PFSK-1 (cell line): ENCODE measurements around the gene SYT14.

ENCODE experiments used
- FOXP2 ChIP-seq: optimal IDR thresholded peaks from 2 replicates; pipeline ENCODE3; 2011; ENCODE audit warnings: borderline replicate concordance, control low read depth, inconsistent platforms; ENCODE audit not compliant: insufficient read depth; ENCODE audit errors: extremely low read length, extremely low read depth
- POLR2AphosphoS5 ChIP-seq: IDR thresholded peaks from 2 replicates; pipeline ENCODE4 v1.6.1; 2012; ENCODE audit warnings: low read depth, mild to moderate bottlenecking, control low read depth, low read length, moderate library complexity
- REST ChIP-seq, 2 experiments: IDR thresholded peaks; 2 replicates each; pipeline versions ENCODE4 v1.6.1 to v1.8.0; 2011 to 2012; ENCODE audit warnings: low read depth in 2 of 2, low read length in 2 of 2, control low read depth in 1 of 2, inconsistent platforms in 1 of 2, mild to moderate bottlenecking in 1 of 2, moderate library complexity in 1 of 2; ENCODE audit not compliant: insufficient read depth in 1 of 2
- SIN3A ChIP-seq: IDR thresholded peaks from 2 replicates; pipeline ENCODE4 v1.6.1; 2012; ENCODE audit warnings: mild to moderate bottlenecking, low read length, moderate library complexity, borderline replicate concordance; ENCODE audit not compliant: insufficient read depth
- TAF1 ChIP-seq: IDR thresholded peaks from 2 replicates; pipeline ENCODE4 v1.6.1; 2012; ENCODE audit warnings: low read length, control low read depth, borderline replicate concordance; ENCODE audit not compliant: insufficient read depth

The SYT14 gene

GRCh38 chr1:210053126-210053525 is 115.1 kb downstream of the SYT14 start:
- no peak for TF ChIP-seq POLR2AphosphoS5
- TF ChIP-seq FOXP2, result no peak
- no peak for TF ChIP-seq REST (IDR thresholded peaks at IDR 0.05; ENCODE audit: insufficient read depth in 1 of 2, low read depth in 2 of 2, low read length in 2 of 2)
- no peak for TF ChIP-seq TAF1
- no peak for TF ChIP-seq SIN3A

- no peak for TF ChIP-seq REST (IDR thresholded peaks at IDR 0.05; ENCODE audit: insufficient read depth in 1 of 2, low read depth in 2 of 2, low read length in 2 of 2)
- TF ChIP-seq POLR2AphosphoS5, result no peak
- TF ChIP-seq TAF1, result no peak
- TF ChIP-seq FOXP2, result no peak
- no peak for TF ChIP-seq SIN3A
Measured at GRCh38 chr1:210057593-210057992, 119.6 kb downstream of the SYT14 start.

- TF ChIP-seq SIN3A (no peak), FOXP2 (no peak), POLR2AphosphoS5 (no peak), TAF1 (no peak), REST (IDR thresholded peaks at IDR 0.05; ENCODE audit: insufficient read depth in 1 of 2, low read depth in 2 of 2, low read length in 2 of 2) (no peak)
Measured at GRCh38 chr1:210061992-210062391, 124.0 kb downstream of the SYT14 start.

- TF ChIP-seq REST (IDR thresholded peaks at IDR 0.05; ENCODE audit: insufficient read depth in 1 of 2, low read depth in 2 of 2, low read length in 2 of 2) (no peak), FOXP2 (no peak), SIN3A (no peak), POLR2AphosphoS5 (no peak), TAF1 (no peak)
Measured at GRCh38 chr1:210070531-210070930, 132.5 kb downstream of the SYT14 start.

DNA sequence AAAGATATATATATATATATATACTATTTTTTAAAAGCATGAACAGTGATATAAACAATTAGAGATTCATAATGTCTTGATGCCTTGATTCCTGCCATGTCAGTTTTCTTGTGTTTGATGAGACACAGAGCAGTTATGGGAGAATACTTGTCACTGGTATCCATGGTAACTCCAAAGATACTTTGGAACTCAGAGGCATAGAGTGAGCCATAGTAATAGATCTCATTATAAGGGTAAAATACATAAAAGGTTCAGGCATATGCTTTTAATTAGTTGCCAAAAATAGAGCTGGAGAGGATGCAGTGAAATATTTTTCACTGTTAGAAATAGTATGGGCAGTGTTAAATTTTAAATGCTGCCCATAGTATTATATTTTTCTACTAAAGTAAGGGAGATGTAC is 134.1 kb downstream of the SYT14 start:
- TF ChIP-seq REST (IDR thresholded peaks at IDR 0.05; ENCODE audit: insufficient read depth in 1 of 2, low read depth in 2 of 2, low read length in 2 of 2) (no peak), SIN3A (no peak), POLR2AphosphoS5 (no peak), TAF1 (no peak), FOXP2 (no peak)
